WTC11 (cell line): Measurements from ENCODE around the gene PNPLA6. TPM values are rescaled to one million over a fixed set of nuclear protein-coding genes. Genes with fewer than 3 reads are reported as not detected.

Experiments used
- ATAC-seq: fragments of 200-7000 bp; cut with Tn5 transposase; 2 replicates; pipeline ENCODE4 v1.10.0; 2021; ENCODE audit warnings: mild to moderate bottlenecking, moderate library complexity
- CTCF ChIA-PET: fragments of 300-600 bp; sonication (Branson Sonifier 250); formaldehyde crosslinking; loops from one replicate; lab custom pipeline; 2021; ENCODE audit warnings: antibody characterized with exemption; lab: Charles Lee
- POLR2A ChIA-PET: fragments of 350-600 bp; sonication (Branson Sonifier 250); formaldehyde crosslinking; loops from one replicate; lab custom pipeline; 2021; ENCODE audit warnings: antibody characterized with exemption; lab: Charles Lee
- DNase-seq: peaks from one replicate; pipeline ENCODE4 v3.0.0; 2021; ENCODE audit warnings: low spot score
- H3K27ac Mint-ChIP-seq: 2 replicates; pipeline ENCODE4 v1.8.0; 2021; ENCODE audit warnings: mixed read lengths
- H3K27me3 Mint-ChIP-seq: 2 replicates; pipeline ENCODE4 v1.8.0; 2021; ENCODE audit warnings: low read depth, mild to moderate bottlenecking, moderate library complexity, mixed read lengths
- H3K36me3 Mint-ChIP-seq: 2 replicates; pipeline ENCODE4 v1.8.0; 2021; ENCODE audit warnings: mixed read lengths
- H3K4me1 Mint-ChIP-seq: 2 replicates; pipeline ENCODE4 v1.8.0; 2022; ENCODE audit warnings: mixed read lengths
- H3K4me3 Mint-ChIP-seq: 2 replicates; pipeline ENCODE4 v1.8.0; 2021; ENCODE audit warnings: mild to moderate bottlenecking, moderate library complexity, mixed read lengths
- H3K9me3 Mint-ChIP-seq: 2 replicates; pipeline ENCODE4 v1.8.0; 2021; ENCODE audit warnings: mixed read lengths
- CDX4 ChIP-seq: fragments of 250-450 bp; sonication (Bioruptor Pico); IDR thresholded peaks from 2 replicates; pipeline ENCODE4 v1.9.0; 2021; ENCODE audit warnings: moderate library complexity, mild to moderate bottlenecking, inconsistent platforms, borderline replicate concordance
- ELF4 ChIP-seq: sonication (generic); formaldehyde crosslinking; IDR thresholded peaks from 2 replicates; pipeline ENCODE4 v1.8.1; 2022; ENCODE audit warnings: low read depth, mild to moderate bottlenecking, moderate library complexity, missing genetic modification reagents
- EMX1 ChIP-seq: fragments of 250-450 bp; sonication (Bioruptor Pico); IDR thresholded peaks from 2 replicates; pipeline ENCODE4 v1.8.0; 2021; ENCODE audit warnings: mild to moderate bottlenecking
- FOXJ3 ChIP-seq: sonication (generic); formaldehyde crosslinking; IDR thresholded peaks from 2 replicates; pipeline ENCODE4 v1.9.0; 2021; ENCODE audit warnings: missing genetic modification reagents, mild to moderate bottlenecking, borderline replicate concordance
- FOXP1 ChIP-seq: sonication (generic); formaldehyde crosslinking; IDR thresholded peaks from 2 replicates; pipeline ENCODE4 v1.8.0; 2022; ENCODE audit warnings: missing genetic modification reagents, mild to moderate bottlenecking, moderate library complexity, borderline replicate concordance
- IRF1 ChIP-seq: sonication (generic); formaldehyde crosslinking; IDR thresholded peaks from 2 replicates; pipeline ENCODE4 v1.8.0; 2023; ENCODE audit warnings: missing genetic modification reagents
- IRF2 ChIP-seq: sonication (generic); formaldehyde crosslinking; IDR thresholded peaks from 2 replicates; pipeline ENCODE4 v1.8.0; 2022; ENCODE audit warnings: low read depth, missing genetic modification reagents, borderline replicate concordance
- NFE2L1 ChIP-seq: sonication (generic); formaldehyde crosslinking; IDR thresholded peaks from 2 replicates; pipeline ENCODE4 v1.8.1; 2023; ENCODE audit warnings: missing genetic modification reagents
- RELA ChIP-seq: sonication (generic); formaldehyde crosslinking; IDR thresholded peaks from 2 replicates; pipeline ENCODE4 v1.8.1; 2022; ENCODE audit warnings: missing genetic modification reagents, mild to moderate bottlenecking, borderline replicate concordance
- ZNF396 ChIP-seq: fragments of 250-450 bp; sonication (Bioruptor Pico); IDR thresholded peaks from 2 replicates; pipeline ENCODE4 v1.8.0; 2021; ENCODE audit warnings: mild to moderate bottlenecking, moderate library complexity, borderline replicate concordance
- ZNF423 ChIP-seq: fragments of 250-450 bp; sonication (Bioruptor Pico); IDR thresholded peaks from 2 replicates; pipeline ENCODE4 v2.1.2; 2022; ENCODE audit warnings: mild to moderate bottlenecking, moderate library complexity
- ZNF671 ChIP-seq: fragments of 250-450 bp; sonication (Bioruptor Pico); IDR thresholded peaks from 2 replicates; pipeline ENCODE4 v1.8.0; 2021; ENCODE audit warnings: mild to moderate bottlenecking
- ZSCAN18 ChIP-seq: fragments of 250-450 bp; sonication (Bioruptor Pico); IDR thresholded peaks from 2 replicates; pipeline ENCODE4 v2.1.2; 2022; ENCODE audit warnings: mild to moderate bottlenecking, moderate library complexity
- total RNA-seq: library from RNA; stranded (reverse); gene quantifications from 3 replicates; pipeline ENCODE4 v1.2.3, GENCODE V29; 2021
- TF ChIP-seq, protein P1 (sequence below): sonication (generic); formaldehyde crosslinking; IDR thresholded peaks from 2 replicates; pipeline ENCODE4 v1.8.1; 2023; ENCODE audit warnings: mild to moderate bottlenecking, moderate library complexity, missing genetic modification reagents
- TF ChIP-seq, protein P2 (sequence below): sonication (generic); formaldehyde crosslinking; IDR thresholded peaks from 2 replicates; pipeline ENCODE4 v1.8.0; 2022; ENCODE audit warnings: mild to moderate bottlenecking, missing genetic modification reagents
- TF ChIP-seq, protein P3 (sequence below): sonication (generic); formaldehyde crosslinking; IDR thresholded peaks from 2 replicates; pipeline ENCODE4 v1.8.0; 2022; ENCODE audit warnings: mild to moderate bottlenecking, missing genetic modification reagents
- TF ChIP-seq, protein P4 (sequence below): sonication (generic); formaldehyde crosslinking; IDR thresholded peaks from 2 replicates; pipeline ENCODE4 v1.8.0; 2023; ENCODE audit warnings: mild to moderate bottlenecking, missing genetic modification reagents

PNPLA6 gene
- total RNA-seq, 1 experiment from 2014 or later = 149 TPM

DNA sequence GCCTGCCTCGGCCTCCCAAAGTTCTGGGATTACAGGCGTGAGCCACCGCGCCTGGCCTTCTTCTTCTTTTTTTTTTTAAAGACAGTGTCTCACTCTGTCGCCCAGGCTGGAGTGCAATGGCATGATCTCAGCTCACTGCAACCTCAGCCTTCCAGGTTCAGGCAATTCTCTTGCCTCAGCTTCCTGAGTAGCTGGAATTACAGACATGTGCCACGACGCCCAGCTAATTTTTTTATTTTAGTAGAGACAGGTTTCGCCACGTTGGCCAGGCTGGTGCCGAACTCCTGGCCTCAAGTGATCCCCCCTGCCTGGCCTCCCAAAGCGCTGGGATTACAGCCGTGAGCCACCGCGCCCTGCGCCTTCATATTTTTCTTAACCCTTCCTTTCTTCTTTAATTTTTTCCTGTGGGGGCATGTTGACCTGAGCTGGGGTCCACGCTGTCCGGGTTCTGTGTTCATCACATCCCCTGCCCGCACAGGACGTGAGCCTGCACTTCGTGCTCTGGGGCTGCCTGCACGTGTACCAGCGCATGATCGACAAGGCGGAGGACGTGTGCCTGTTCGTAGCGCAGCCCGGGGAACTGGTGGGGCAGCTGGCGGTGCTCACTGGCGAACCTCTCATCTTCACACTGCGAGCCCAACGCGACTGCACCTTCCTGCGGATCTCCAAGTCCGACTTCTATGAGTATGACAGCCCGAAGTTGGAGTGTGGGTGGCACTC is 14.1 kb downstream of the PNPLA6 start:
- H3K36me3 Mint-ChIP-seq = peaks cover 12% of the 10 kb centered on the region
- no peak overlapping the region for H3K27ac Mint-ChIP-seq
- no peaks in the 10 kb centered on the region for H3K9me3 Mint-ChIP-seq
- DNase-seq (no peak), ATAC-seq (no peak)
- H3K4me1 Mint-ChIP-seq = peaks cover 8% of the 10 kb centered on the region
- POLR2A ChIA-PET = no interaction called here
- peaks cover 5% of the 10 kb centered on the region; the same call in 1 of the 2 replicates for H3K27me3 Mint-ChIP-seq
- H3K4me3 Mint-ChIP-seq = no peak overlapping the region
- TF ChIP-seq ZNF396 (CRISPR knock-in tag) (no peak), IRF2 (CRISPR knock-in tag) (no peak), ZSCAN18 (no peak), FOXP1 (CRISPR knock-in tag) (no peak), ZNF423 (CRISPR knock-in tag) (no peak), ZNF671 (CRISPR knock-in tag) (no peak), IRF1 (CRISPR knock-in tag) (no peak), ELF4 (CRISPR knock-in tag) (no peak), FOXJ3 (no peak), NFE2L1 (CRISPR knock-in tag) (no peak), EMX1 (no peak), CDX4 (no peak)
- TF ChIP-seq, protein P1, sequence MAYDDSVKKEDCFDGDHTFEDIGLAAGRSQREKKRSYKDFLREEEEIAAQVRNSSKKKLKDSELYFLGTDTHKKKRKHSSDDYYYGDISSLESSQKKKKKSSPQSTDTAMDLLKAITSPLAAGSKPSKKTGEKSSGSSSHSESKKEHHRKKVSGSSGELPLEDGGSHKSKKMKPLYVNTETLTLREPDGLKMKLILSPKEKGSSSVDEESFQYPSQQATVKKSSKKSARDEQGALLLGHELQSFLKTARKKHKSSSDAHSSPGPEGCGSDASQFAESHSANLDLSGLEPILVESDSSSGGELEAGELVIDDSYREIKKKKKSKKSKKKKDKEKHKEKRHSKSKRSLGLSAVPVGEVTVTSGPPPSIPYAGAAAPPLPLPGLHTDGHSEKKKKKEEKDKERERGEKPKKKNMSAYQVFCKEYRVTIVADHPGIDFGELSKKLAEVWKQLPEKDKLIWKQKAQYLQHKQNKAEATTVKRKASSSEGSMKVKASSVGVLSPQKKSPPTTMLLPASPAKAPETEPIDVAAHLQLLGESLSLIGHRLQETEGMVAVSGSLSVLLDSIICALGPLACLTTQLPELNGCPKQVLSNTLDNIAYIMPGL (CRISPR knock-in tag) = no peak
- TF ChIP-seq, protein P2, sequence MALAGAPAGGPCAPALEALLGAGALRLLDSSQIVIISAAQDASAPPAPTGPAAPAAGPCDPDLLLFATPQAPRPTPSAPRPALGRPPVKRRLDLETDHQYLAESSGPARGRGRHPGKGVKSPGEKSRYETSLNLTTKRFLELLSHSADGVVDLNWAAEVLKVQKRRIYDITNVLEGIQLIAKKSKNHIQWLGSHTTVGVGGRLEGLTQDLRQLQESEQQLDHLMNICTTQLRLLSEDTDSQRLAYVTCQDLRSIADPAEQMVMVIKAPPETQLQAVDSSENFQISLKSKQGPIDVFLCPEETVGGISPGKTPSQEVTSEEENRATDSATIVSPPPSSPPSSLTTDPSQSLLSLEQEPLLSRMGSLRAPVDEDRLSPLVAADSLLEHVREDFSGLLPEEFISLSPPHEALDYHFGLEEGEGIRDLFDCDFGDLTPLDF (CRISPR knock-in tag) = no peak
- TF ChIP-seq, protein P3, sequence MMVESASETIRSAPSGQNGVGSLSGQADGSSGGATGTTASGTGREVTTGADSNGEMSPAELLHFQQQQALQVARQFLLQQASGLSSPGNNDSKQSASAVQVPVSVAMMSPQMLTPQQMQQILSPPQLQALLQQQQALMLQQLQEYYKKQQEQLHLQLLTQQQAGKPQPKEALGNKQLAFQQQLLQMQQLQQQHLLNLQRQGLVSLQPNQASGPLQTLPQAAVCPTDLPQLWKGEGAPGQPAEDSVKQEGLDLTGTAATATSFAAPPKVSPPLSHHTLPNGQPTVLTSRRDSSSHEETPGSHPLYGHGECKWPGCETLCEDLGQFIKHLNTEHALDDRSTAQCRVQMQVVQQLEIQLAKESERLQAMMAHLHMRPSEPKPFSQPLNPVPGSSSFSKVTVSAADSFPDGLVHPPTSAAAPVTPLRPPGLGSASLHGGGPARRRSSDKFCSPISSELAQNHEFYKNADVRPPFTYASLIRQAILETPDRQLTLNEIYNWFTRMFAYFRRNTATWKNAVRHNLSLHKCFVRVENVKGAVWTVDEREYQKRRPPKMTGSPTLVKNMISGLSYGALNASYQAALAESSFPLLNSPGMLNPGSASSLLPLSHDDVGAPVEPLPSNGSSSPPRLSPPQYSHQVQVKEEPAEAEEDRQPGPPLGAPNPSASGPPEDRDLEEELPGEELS (CRISPR knock-in tag) = no peak
- CTCF ChIA-PET = interaction anchor here (1.0 to 2.3 kb wide), 7 partner anchors 19 to 195 kb away, joined by 3 to 18 read pairs (median 5); partner anchors contain the start of gene TRAPPC5

DNA sequence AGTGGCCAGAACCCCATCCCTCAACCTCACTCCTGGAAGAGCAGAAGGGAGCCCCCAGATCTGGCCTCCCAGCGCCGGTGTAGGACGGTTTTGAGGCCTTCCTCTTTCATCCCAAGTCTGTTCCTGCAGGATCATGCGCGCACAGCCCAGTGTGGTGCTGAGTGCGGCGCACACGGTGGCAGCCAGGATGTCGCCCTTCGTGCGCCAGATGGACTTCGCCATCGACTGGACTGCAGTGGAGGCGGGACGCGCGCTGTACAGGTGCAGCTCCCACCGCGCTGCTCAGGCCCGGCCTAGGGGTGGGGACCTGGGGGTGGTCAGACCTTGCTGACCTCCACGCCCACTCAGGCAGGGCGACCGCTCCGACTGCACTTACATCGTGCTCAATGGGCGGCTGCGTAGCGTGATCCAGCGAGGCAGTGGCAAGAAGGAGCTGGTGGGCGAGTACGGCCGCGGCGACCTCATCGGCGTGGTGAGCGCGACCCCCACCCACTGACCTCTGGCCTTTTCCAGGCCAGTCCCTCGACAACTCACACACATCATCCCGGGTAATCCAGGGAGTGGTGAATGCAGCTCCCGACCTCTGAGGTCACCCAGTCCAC is 14.8 kb downstream of the PNPLA6 start:
- Mint-ChIP-seq H3K4me1 (peaks cover 8% of the 10 kb centered on the region), H3K4me3 (peak overlapping the region; percentile 74), H3K36me3 (peaks cover 12% of the 10 kb centered on the region), H3K9me3 (no peaks in the 10 kb centered on the region), H3K27me3 (peaks cover 5% of the 10 kb centered on the region; the same call in 1 of the 2 replicates), H3K27ac (no peak overlapping the region)
- TF ChIP-seq, protein P4, sequence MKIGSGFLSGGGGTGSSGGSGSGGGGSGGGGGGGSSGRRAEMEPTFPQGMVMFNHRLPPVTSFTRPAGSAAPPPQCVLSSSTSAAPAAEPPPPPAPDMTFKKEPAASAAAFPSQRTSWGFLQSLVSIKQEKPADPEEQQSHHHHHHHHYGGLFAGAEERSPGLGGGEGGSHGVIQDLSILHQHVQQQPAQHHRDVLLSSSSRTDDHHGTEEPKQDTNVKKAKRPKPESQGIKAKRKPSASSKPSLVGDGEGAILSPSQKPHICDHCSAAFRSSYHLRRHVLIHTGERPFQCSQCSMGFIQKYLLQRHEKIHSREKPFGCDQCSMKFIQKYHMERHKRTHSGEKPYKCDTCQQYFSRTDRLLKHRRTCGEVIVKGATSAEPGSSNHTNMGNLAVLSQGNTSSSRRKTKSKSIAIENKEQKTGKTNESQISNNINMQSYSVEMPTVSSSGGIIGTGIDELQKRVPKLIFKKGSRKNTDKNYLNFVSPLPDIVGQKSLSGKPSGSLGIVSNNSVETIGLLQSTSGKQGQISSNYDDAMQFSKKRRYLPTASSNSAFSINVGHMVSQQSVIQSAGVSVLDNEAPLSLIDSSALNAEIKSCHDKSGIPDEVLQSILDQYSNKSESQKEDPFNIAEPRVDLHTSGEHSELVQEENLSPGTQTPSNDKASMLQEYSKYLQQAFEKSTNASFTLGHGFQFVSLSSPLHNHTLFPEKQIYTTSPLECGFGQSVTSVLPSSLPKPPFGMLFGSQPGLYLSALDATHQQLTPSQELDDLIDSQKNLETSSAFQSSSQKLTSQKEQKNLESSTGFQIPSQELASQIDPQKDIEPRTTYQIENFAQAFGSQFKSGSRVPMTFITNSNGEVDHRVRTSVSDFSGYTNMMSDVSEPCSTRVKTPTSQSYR (CRISPR knock-in tag) = no peak
- TF ChIP-seq NFE2L1 (CRISPR knock-in tag) (no peak), FOXP1 (CRISPR knock-in tag) (0 out of 2 replicates have a peak, but pooled peaks have one; percentile 46), RELA (CRISPR knock-in tag) (0 out of 2 replicates have a peak, but pooled peaks have one; percentile 58)
- ChIA-PET CTCF (interaction anchor here (0.6 to 2.3 kb wide), 9 partner anchors 18 to 370 kb away, joined by 4 to 18 read pairs (median 6); partner anchors contain the start of gene TRAPPC5), POLR2A (interaction anchor here (0.8 kb wide), 1 partner anchor 28 kb away, joined by 3 read pairs; no protein-coding TSS in a partner anchor)
- DNase-seq (no peak), ATAC-seq (no peak)
